Heart left ventricle (tissue), 13 donors: ENCODE measurements around the gene TRRAP.

Experiments used
- POLR2A ChIP-seq, 2 donors: fragments of 450-650 bp; IDR thresholded peaks; one replicate each; pipeline ENCODE4 v1.6.1; 2017; ENCODE audit warnings: antibody characterized with exemption in 2 of 2, mild to moderate bottlenecking in 2 of 2, moderate library complexity in 2 of 2
- TF ChIP-seq, protein P1 (sequence below), 12 donors: fragments of 200-600 bp; sonication (generic) in 4 of 12; IDR thresholded peaks; one replicate each; pipeline versions ENCODE4 v1.5.0 to v1.8.0; 2018 to 2022; ENCODE audit warnings: antibody characterized with exemption in 12 of 12, mild to moderate bottlenecking in 5 of 12
- donor health status: ischemic (EF 13 %, LVEDD 7.1; RV severe dilation, severe dysfunction).
- donor health status: DM: no; HTN: yes; CAD: no.
- donor health status: DM: no; HTN: no; CAD: no.
- donor health status: ischemic (EF 25% LVEDD 6.9; RV normal size, moderate dysfunction).
- donor health status: ischemic (EF 25% LVEDD 5.7; RV mildly dilated, moderate dysfunction).
- donor health status: ischemic (EF 35%, LVEDD 5.7; RV mildly dilated, moderate dysfunction).
- donor health status: nonischemic (EF 11% LVEDD 7.7; RV severe dilation, severe dysfunction).
- donor health status: DM: yes; HTN: yes; CAD: no.
- donor health status: PGD.
- donor health status: ischemic (EF 29% LVEDD 5.4; RV normal size, mild dysfunction).
- donor health status: nonischemic (EF 23%, LVEDD 6.1; RV moderate dilation, normal function).

DNA sequence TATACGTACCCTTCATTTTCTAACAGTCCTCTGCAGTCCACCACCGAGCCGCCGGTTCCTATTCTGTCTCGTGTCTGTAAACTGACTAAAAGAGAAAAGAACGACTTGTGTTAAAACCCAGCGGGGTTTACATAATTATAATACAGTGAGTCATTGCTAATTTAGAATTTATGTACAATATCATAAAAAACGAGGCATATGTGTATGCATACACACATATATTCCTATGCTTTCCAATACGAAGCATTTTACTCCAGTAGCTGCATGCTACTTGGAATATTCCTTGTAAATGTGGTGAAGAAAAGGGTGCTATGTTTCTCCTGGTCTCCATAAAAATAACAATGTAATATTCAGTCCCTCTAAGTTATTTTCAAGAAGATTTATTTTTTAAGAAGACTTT lies 176.4 kb downstream of the TRRAP start:
- TF ChIP-seq, protein P1, sequence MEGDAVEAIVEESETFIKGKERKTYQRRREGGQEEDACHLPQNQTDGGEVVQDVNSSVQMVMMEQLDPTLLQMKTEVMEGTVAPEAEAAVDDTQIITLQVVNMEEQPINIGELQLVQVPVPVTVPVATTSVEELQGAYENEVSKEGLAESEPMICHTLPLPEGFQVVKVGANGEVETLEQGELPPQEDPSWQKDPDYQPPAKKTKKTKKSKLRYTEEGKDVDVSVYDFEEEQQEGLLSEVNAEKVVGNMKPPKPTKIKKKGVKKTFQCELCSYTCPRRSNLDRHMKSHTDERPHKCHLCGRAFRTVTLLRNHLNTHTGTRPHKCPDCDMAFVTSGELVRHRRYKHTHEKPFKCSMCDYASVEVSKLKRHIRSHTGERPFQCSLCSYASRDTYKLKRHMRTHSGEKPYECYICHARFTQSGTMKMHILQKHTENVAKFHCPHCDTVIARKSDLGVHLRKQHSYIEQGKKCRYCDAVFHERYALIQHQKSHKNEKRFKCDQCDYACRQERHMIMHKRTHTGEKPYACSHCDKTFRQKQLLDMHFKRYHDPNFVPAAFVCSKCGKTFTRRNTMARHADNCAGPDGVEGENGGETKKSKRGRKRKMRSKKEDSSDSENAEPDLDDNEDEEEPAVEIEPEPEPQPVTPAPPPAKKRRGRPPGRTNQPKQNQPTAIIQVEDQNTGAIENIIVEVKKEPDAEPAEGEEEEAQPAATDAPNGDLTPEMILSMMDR (IDR thresholded peaks at IDR 0.05), result no peak
- TF ChIP-seq POLR2A (IDR thresholded peaks at IDR 0.05), result no peak
